HG02884 (cell line): ENCODE data around the gene GADD45GIP1.
"Not testable (repeated sequence)": the region's sequence is repeated elsewhere in the genome, so short reads cannot be mapped to it uniquely, and the experiment has no call there.

Source experiments
- ATAC-seq: cut with Tn5 transposase; IDR thresholded peaks from one replicate; pipeline ENCODE4 v1.9.1; 2021; ENCODE audit warnings: mild to moderate bottlenecking, moderate library complexity; ENCODE audit not compliant: unreplicated experiment

GADD45GIP1 gene

DNA sequence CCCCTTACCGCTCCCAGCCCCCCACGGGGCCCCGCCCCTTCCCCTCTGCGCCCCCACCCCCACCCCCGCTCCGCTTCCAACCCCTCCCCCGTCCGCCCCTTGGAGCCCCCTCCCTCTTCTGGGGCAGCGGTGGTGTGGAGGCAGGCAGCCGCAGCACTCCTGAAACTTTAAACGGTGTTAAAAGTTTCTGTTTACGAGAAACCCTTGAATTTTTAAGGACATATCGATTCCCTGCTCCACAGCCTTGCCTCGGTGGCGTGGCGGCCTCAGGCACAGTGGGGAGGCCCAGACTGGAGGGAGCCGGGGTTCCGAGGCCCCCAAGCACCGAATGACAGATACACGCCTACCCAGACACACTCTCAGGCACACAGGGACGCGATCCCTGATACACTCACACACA lies 33.4 kb upstream of the GADD45GIP1 start:
- ATAC-seq: no peak

DNA sequence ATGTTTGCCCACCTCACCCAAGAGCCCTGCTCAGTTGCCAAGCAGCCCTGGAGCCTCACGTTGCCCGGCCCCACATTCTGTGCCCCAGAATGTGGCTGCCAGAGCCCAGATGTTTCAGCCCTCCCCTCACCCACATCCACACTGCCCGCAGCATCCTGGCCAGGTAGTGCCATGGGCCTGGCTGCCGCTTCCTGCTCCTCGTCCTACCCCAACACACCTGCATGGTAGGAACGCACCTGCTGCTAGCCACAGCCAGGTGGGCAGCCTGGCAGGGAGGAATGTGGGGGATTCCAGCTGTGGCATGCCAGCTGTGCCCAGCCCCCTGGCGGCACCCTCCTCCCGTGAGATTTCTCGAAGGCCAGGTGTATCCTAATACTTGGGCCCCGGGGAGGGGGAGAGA lies 30.8 kb upstream of the GADD45GIP1 start:
- no peak for ATAC-seq

DNA sequence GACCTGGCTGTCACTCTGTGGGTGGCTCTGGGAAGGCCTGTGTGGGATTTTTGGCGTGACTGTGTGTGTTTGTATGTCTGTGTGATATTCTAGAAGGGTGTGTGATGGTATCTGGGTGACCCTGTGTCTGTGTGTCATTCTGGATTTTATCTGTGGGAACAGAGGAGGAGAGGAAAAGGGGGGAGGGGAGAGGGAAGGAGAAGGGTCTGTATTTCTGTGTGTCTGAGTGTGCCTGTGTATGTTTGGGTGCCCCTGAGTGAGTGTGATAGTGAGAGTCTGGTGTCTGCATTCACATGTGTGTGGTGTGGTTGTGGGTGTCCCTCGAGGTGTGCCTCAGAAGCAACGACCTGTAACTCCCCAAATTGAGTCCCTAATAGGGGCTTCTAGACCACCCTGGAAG lies 30.2 kb upstream of the GADD45GIP1 start:
- no peak for ATAC-seq

DNA sequence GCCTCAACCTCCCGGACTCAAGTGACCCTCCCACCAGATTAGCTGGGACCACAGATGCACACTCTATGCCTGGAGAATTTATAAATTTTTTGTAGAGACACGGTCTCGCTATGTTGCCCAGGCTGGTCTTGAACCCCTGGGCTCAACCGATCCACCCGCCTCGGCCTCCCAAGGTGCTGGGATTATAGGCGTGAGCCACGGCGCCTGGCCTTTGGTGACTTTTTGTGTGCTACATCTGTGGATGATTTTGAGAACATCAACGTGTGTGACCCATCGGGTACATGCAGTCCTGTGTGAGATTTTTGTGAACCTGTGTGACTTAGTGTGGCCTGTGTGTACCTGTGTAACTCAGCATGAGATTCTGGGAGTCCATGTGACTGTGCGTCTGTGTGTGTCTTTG lies 29.7 kb upstream of the GADD45GIP1 start:
- no peak for ATAC-seq

DNA sequence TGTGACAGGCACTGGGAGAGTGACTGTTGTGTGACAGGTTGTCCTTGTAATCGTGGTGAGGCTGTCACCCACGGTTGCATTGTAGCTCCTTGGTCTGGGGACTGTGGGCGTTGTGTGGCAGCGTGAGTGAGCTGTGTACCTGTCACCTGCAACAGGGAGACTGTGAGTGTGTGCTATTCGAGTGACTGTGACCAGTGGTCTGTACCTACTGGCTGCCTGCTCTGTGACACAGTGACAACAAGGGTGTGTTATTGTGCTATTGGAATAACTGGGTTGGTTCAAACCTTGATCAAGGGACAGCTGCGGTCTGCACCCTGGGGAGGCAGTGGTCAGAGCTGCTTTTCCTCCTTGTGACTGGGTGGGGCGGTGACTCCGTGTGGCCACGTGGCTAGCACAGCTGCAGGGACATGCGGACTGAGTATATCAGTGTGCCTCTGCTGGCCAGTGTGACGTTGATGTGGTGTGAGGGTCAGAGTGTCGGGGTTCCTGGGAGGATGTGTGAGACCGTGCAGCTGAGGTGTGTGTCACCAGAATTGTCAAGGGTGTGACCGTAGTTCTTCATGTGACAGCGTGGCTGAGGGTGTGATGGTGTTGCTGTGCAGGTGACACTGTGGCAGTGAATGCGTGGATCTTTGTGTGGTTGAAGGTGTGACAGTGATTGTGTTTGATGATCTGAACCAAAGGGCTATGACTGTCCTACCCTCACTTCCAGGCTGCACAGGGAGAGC lies 28.2 kb upstream of the GADD45GIP1 start:
- no peak for ATAC-seq

DNA sequence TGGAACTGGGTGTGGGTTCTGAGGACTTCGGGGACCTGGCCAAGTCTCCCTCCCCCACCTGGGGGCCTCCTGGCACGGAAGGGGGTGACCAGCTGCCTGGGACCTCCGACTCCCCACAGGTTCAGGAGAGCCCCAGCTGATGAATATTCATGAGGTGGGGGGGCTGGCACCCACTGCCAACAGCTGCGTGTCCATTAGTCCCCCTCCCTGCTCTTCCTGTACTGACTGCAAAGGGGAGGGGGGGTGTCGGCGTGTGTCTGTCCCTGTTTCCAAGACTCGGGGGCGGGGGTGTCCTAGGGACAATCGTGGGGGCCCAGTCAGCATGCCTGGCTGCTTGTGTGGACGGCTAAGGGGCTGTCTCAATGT lies 27.6 kb upstream of the GADD45GIP1 start:
- no peak for ATAC-seq

DNA sequence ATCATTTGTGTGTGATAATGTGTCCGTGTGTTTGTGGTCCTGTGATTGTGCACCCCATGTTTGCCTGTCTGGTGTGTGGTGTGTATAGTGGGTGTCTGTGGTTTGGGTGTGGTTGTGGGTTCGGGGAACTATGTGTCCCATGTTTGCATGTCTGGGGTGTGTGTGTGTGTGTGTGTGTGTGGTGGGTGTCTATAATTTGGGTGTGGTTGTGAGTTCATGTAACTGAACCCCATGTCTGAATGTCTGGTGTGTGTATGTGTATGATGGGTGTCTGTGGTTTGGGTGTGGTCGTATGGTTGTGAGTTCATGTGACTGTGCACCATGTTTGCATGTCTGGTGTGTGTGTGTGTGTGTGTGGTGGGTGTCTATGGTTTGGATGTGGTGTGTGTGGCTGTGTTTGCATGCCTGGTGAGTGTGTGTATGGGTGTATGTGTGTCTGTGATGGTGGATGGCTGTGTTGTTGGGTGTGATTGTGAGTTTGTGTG lies 27.2 kb upstream of the GADD45GIP1 start:
- no peak for ATAC-seq

DNA sequence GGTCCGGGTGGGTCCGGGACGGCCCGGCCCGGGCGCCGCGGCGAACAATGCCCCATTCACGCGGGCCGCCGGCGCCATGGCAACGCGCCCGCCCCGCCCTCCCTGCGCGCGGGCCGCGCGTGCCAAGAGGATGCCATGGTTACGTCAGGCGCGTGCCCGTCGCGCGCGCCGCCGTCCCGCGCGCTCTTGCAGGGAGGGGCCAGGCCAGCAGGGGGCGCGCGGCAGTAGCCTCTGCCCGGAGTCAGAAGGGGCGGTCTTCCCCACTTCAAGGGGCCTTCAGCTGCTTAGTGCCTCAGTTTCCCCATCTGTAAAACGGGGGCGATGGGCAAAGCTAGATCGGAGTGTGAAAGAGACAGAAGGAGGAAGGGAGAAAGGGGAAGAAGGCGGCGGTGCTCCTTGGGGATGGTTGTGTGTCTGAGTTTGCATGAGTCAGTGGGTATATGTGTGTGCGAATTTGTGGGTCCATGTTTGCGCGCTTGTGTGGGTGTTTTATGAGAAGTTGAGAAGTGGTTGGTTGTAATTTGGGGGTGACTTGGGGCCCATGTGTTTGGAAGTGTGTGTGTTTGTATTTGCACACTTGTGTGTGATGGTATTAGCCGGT lies 26.6 kb upstream of the GADD45GIP1 start:
- ATAC-seq: no peak

DNA sequence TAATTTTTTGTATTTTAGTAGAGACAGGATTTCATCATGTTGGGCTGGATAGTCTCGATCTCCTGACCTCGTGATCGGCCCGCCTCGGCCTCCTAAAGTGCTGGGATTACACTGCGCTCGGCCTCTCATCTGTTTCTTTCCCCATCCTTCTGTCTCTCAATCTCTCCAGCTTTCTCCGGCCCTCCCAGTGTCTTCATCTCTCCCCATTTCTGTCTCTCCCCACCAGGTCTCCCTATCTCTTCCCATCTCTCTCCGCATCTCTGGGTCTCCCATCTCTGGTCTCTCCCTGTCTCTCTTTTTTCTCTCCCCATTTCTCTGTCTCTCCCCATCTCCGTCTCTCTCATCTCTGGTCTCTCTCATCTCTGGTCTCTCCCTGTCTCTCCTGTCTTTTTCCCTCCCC lies 26.1 kb upstream of the GADD45GIP1 start:
- ATAC-seq: no peak

DNA sequence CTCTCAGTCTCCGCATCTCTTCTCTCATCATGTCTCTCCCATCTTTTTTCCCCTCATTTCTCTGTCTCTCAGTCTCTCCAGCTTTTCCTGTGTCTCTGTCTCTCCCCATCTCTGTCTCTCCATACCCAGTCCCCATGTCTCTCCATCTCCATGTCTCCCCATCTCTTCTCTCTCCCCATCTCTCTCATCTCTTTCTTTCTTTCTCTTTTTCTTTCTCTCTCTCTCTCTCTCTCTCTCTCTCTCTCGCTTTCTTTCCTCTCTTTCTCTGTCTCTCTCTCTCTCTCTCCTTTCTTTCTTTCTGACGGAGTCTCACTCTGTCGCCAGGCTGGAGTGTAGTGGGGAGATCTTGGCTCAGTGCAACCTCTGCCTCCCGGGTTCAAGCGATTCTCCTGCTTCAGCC lies 25.6 kb upstream of the GADD45GIP1 start:
- no peak for ATAC-seq

DNA sequence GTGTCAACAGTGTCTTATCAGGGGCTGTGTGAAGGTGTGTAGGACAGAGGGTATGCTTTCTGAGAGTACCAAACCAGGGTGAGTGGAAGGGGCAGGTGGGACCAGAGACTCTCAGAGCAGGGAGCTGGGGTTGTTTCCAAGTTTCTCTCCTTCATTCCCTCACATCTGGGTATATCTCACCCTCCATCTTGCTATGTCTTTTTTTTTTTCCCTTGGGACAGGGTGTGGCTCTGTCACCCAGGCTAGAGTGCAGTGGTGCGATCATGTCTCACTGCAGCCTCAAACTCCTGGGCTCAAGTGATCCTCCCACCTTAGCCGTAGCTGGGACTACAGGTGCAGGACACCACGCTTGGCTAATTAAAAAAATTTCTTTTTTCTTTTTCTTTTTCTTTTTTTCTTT lies 23.0 kb upstream of the GADD45GIP1 start:
- ATAC-seq: no peak

DNA sequence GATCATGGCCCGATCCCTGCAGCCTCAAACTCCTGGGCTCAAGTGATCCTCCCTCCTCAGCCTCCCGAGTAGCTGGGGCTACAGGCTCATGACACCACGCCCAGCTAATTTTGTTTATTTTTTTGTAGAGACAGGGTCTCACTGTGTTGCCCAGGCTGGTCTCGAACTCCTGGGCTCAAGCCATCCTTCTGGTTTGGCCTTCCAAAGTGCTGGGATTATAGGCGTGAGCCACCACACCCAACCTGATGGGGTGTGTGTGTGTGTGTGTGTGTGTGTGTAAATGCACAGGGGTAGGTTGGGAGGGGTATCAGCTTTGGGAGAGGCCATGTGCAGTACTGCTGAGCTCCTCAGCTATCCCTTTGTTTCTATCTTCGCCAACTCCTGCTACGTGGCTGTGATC lies 19.1 kb upstream of the GADD45GIP1 start:
- ATAC-seq: not testable (repeated sequence)

DNA sequence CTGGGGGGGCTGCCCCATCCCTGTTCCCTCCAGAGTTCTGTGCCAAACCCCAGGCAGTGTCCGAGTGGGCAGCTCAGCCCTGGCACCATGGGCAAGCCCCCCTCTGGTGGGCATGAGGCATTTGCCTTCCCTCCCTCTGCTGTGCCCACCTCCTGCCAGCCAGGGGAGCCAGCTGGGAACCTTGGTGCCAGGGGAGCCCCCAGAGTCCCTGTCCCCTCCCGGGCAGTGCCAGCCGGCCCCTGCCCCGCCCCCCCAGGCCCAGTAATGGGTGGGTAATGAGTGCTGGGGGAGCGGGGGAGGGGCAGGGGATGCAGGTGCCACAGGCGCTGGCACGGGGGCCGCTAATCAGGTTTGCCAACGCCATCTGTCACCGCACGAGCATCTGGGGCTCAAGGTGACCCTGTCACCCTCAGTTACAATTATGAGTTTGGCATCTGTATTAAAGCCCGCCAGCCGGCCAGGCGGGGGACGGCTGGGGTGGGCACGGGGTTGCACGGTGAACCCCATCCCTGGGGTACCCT lies 18.3 kb upstream of the GADD45GIP1 start:
- ATAC-seq: no peak

DNA sequence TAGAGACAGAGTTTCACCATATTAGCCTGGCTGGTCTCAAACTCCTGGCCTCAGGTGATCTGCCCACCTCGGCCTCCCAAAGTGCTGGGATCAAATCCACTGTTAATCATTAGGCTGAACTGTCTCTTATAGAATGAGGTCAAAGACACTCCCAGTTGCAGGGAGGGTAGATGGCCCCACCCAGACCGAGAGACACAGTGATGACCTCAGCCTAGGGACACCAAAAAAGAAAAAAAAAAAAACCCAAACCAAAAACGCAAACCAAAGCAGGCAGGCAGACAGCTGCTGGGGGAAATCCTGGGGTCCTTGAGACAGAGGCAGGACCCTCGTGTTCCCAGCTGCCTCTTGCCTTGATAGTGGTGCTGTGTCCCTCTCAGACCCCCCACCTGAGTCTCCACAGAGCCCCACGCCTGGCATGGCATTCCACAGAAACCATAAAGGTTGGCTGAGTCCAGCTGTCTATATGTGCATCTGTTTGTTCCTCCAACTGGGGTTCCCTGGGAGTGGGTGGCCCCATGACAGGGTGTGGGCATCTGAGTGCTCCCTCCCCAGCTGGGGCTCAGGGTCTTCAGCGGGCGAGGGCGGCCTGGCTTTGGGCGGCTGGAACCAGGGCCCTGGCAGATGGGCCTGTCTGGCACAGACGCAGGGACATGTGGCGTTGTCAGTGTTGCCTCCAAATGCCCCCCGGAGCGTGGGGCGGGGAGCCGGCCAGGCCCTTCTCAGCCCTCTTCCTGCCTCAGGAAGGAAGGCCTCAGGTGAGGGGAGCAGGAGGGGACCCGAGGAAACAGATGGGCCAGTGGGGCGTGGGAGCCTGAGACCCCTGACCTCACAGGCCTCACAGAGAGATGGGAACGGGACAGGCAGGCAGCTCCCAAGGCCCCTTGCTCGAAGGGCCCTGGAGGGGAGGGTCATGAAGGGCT lies 17.5 kb upstream of the GADD45GIP1 start:
- no peak for ATAC-seq

DNA sequence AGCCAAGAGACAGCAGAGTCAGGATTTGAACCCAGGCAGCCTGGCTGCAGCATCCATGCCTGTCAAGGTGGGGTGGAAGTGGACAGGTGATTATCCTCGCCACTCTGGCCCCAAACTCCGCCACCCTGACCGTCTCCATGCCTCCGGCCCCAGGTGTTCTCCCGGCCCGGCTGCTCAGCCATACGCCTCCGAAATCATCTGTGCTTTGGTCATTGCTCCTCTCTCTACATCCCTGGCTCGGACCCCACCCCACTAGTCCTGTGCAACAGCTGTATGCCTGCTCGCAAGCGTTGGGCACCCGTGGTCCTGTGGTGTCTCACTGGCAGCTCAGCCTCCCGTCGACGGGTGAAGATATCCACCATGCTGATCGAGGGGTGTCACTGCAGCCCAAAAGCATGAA lies 16.2 kb upstream of the GADD45GIP1 start:
- ATAC-seq: no peak

DNA sequence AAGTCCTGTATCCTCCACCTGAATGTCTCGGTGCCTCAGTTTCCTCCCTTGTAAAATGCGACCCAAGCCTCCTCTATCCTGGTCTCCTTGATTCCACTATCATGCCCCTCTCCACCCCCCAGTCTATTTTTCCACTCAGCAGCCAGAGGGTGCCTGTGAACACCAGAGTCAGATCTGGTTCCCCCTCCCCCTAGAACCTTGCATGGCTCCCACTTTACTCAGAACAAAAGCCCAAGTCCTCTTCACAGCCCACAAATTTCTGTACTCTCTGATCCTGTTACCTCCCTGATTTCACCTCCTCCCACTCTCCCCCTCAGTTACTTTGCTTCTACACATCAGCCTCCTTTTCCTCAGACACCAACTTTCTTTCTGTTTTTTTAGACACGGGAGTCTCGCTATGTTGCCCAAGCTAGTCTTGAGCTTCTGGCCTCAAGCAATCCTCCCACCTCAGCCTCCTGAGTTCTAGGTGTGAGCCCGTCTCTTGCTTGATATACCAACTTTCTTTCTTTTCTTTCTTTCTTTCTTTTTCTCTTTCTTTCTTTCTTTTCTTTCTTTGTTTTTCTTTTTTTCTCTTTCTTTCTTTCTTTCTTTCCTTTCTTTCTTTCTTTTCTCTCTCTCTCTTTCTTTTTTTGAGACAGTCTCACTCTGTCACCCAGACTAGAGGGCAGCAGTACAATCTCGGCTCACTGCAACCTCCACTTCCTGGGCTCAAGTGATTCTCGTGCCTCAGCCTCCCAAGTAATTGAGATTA lies 13.2 kb upstream of the GADD45GIP1 start:
- ATAC-seq: no peak

DNA sequence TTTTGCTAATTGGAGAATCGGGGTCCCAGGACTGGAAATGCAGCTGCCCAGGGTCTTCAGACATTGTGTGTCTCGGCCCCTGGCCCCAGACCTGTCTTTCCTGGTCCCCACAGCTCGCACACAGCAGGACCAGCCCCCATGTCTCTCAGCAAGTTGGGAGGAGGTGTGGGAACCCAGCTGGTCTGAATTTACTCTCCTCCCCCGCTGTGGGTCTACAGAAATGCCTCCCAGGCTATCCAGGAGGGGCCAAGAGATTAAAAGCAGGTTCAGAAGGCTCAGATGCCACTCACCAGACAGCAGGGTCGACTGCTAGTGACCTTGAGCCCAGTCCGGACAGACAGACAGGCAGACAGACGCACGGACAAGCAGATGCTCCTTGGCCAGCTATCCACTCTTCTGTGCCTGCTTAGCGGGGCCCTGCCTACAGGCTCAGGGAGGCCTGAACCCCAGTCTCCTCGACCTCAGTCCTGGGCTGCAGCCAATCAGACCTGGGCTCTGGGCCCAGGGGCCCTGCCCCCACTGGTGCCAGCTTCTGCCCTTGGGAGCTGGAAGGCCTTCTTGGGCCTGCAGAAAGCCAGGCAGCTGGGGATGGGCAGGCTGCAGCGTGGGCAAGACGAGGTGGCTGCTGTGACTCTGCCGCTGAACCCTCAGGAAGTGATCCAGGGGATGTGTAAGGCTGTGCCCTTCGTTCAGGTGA lies 12.4 kb upstream of the GADD45GIP1 start, which contains the start of gene DAND5:
TSS of gene DAND5 (plus strand) at position 285 of the 697 bp plus-strand sequence. CDS start at position 370, 85 bp downstream.
- ATAC-seq: no peak

DNA sequence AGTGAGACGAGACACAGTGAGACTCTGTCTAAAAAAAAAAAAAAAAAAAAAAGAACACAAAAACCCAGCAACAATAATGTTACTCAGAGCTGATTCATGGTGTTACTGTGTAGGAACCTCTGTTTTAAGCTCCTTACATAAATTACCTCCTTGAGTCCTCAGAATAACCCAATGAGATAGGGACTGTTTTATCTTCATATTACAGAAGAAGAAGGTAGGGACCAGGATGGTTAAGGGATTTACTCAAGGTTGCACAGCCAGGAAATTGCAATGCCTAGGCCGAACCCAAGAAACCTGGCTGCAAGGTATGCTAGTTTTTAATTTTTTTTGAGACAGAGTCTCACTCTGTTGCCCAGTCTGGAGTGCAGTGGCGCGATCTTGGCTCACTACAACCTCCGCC lies 10.9 kb upstream of the GADD45GIP1 start:
- ATAC-seq: no peak

DNA sequence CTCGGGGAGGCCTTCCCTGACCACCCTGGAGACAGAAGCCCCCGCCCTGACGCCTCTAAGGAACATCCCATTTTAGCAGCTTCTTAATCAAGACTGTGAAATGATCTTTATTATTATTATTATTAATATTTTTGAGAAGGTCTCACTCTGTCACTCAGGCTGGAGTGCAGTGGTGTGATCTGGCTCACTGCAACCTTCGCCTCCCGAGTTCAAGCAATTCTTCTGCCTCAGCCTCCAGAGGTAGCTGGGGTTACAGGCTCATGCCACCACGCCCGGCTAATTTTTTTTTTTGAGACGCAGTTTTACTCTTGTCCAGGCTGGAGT lies 8.8 kb upstream of the GADD45GIP1 start:
- no peak for ATAC-seq
